HG02763 (cell line): ENCODE data around the gene TSPAN5.

Source experiments
- ATAC-seq: cut with Tn5 transposase; IDR thresholded peaks from one replicate; pipeline ENCODE4 v1.9.1; 2021; ENCODE audit warnings: mild to moderate bottlenecking, moderate library complexity; ENCODE audit not compliant: unreplicated experiment

TSPAN5 gene

GRCh38 chr4:98522062-98522461 is 136.3 kb downstream of the TSPAN5 start:
- no peak for ATAC-seq

GRCh38 chr4:98521486-98521885 is 136.9 kb downstream of the TSPAN5 start:
- ATAC-seq, result no peak

- no peak for ATAC-seq
Measured at GRCh38 chr4:98519268-98519977, 139.0 kb downstream of the TSPAN5 start.

GRCh38 chr4:98518559-98519267 is 139.7 kb downstream of the TSPAN5 start:
- peak; percentile 99 for ATAC-seq

- ATAC-seq, result no peak
Measured at GRCh38 chr4:98517218-98518021, 141.0 kb downstream of the TSPAN5 start.

- no peak for ATAC-seq
Measured at GRCh38 chr4:98516441-98517217, 141.8 kb downstream of the TSPAN5 start.

GRCh38 chr4:98516042-98516440 is 142.4 kb downstream of the TSPAN5 start:
- no peak for ATAC-seq

- ATAC-seq, result no peak
Measured at GRCh38 chr4:98515470-98515809, 143.0 kb downstream of the TSPAN5 start.

GRCh38 chr4:98514741-98515469 is 143.5 kb downstream of the TSPAN5 start:
- ATAC-seq, result no peak

GRCh38 chr4:98512918-98513317 is 145.5 kb downstream of the TSPAN5 start:
- ATAC-seq, result no peak

- ATAC-seq, result no peak
Measured at GRCh38 chr4:98510757-98511517, 147.5 kb downstream of the TSPAN5 start.

- no peak for ATAC-seq
Measured at GRCh38 chr4:98510340-98510739, 148.1 kb downstream of the TSPAN5 start.

GRCh38 chr4:98509721-98510120 is 148.7 kb downstream of the TSPAN5 start:
- no peak for ATAC-seq

- ATAC-seq, result no peak
Measured at GRCh38 chr4:98508829-98509598, 149.4 kb downstream of the TSPAN5 start.

GRCh38 chr4:98508248-98508647 is 150.2 kb downstream of the TSPAN5 start:
- ATAC-seq, result no peak

GRCh38 chr4:98507299-98507698 is 151.1 kb downstream of the TSPAN5 start:
- no peak for ATAC-seq

- no peak for ATAC-seq
Measured at GRCh38 chr4:98506462-98507132, 151.8 kb downstream of the TSPAN5 start.

- ATAC-seq, result no peak
Measured at GRCh38 chr4:98505992-98506391, 152.4 kb downstream of the TSPAN5 start.
